Measurements from ENCODE around the gene PCBP4. TPM values are rescaled to one million over a fixed set of nuclear protein-coding genes. Genes with fewer than 3 reads are reported as not detected.

The PCBP4 gene
- total RNA-seq, 1 donor = 22.4 TPM

DNA sequence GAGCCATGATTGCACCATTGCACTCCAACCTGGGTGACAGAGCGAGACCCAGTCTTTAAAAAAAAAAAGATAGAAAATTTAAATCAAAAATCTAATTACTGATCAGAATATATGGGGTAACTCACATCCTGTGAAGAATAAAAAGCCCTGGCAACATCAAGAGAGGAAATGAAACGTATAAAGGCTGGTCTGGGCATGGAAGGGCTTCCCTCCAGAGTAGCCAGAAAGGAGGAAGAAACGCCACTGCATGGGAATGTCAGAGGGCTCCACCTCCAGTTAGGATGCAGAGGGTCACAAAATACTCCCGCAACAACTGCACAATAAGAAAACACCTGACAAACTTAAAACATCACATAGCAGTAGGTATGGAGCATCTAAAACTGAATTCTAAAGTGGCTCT lies 59.2 kb downstream of the PCBP4 start:
- Histone ChIP-seq H3K9me3 (ENCODE audit: low read depth, low read length) (no peaks in the 10 kb centered on the region), H3K27me3 (ENCODE audit: insufficient read depth, low read length) (no peaks in the 10 kb centered on the region), H3K4me2 (ENCODE audit: insufficient read depth, low read length) (no peak overlapping the region), H3K27ac (ENCODE audit: low read depth, low read length) (no peak overlapping the region), H3K4me1 (ENCODE audit: insufficient read depth, low read length) (no peaks in the 10 kb centered on the region), H4K20me1 (ENCODE audit: insufficient read depth, low read length) (no peaks in the 10 kb centered on the region), H3K36me3 (ENCODE audit: insufficient read depth, low read length) (no peaks in the 10 kb centered on the region), H3K4me3 (ENCODE audit: insufficient read depth, low read length) (no peak overlapping the region), H3K79me2 (ENCODE audit: insufficient read depth, low read length) (no peaks in the 10 kb centered on the region), H2AFZ (ENCODE audit: low read length) (no peak overlapping the region)
- TF ChIP-seq, protein P1, sequence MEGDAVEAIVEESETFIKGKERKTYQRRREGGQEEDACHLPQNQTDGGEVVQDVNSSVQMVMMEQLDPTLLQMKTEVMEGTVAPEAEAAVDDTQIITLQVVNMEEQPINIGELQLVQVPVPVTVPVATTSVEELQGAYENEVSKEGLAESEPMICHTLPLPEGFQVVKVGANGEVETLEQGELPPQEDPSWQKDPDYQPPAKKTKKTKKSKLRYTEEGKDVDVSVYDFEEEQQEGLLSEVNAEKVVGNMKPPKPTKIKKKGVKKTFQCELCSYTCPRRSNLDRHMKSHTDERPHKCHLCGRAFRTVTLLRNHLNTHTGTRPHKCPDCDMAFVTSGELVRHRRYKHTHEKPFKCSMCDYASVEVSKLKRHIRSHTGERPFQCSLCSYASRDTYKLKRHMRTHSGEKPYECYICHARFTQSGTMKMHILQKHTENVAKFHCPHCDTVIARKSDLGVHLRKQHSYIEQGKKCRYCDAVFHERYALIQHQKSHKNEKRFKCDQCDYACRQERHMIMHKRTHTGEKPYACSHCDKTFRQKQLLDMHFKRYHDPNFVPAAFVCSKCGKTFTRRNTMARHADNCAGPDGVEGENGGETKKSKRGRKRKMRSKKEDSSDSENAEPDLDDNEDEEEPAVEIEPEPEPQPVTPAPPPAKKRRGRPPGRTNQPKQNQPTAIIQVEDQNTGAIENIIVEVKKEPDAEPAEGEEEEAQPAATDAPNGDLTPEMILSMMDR (IDR thresholded peaks at IDR 0.05; ENCODE audit: extremely low read depth, low read depth, low read length) = no peak
- DNase-seq (ENCODE audit: insufficient read length, low spot score, missing footprints) = no peak

Small RNA genes within 50 kb of the gene (small RNA-seq; reads per million reads assigned to genes)
- not detected for gene AC115284.1

Other genes with a start within 250 kb of the PCBP4 start
- not detected in 2 replicates for gene IQCF6, start 188.2 kb downstream of the PCBP4 start, total RNA-seq
- gene IQCF2, start 105.8 kb downstream of the PCBP4 start, total RNA-seq = not detected in 2 replicates
- gene IQCF5, start 91.9 kb downstream of the PCBP4 start, total RNA-seq = not detected in 2 replicates
- not detected in 2 replicates for gene IQCF1, start 64.1 kb downstream of the PCBP4 start, total RNA-seq
- 18.0 and 20.6 TPM in 2 replicates for gene RRP9, start 25.6 kb downstream of the PCBP4 start, total RNA-seq
- gene PARP3, start 25.1 kb downstream of the PCBP4 start, total RNA-seq = 39.2 and 46.0 TPM in 2 replicates
- under 0.01 TPM in 1 of 2 replicates, not detected in the other for gene GPR62, start 12.1 kb downstream of the PCBP4 start, total RNA-seq
- 38.7 and 44.2 TPM in 2 replicates for gene ABHD14B, start 6.6 kb upstream of the PCBP4 start, total RNA-seq
- 16.5 and 18.8 TPM in 2 replicates for gene ABHD14A, start 7.6 kb upstream of the PCBP4 start, total RNA-seq
- 35.7 and 37.6 TPM in 2 replicates for gene ACY1, start 16.1 kb upstream of the PCBP4 start, total RNA-seq
- gene RPL29, start 28.4 kb upstream of the PCBP4 start, total RNA-seq = 824 and 862 TPM in 2 replicates
- 12.7 and 13.8 TPM in 2 replicates for gene DUSP7, start 89.1 kb upstream of the PCBP4 start, total RNA-seq
- 1.8 and 3.2 TPM in 2 replicates for gene POC1A, start 187.0 kb upstream of the PCBP4 start, total RNA-seq
- gene ALAS1, start 230.7 kb upstream of the PCBP4 start, total RNA-seq = 35.4 and 39.1 TPM in 2 replicates

All from osteoblast (primary cell).